ENCODE results near the gene YPEL4. TPM values are rescaled to one million over a fixed set of nuclear protein-coding genes. Genes with fewer than 3 reads are reported as not detected.
"Not testable (repeated sequence)": the region's sequence is repeated elsewhere in the genome, so short reads cannot be mapped to it uniquely, and the experiment has no call there.

The YPEL4 gene
- total RNA-seq, 4 donors from 2014 or later, result 0.63 to 1.8 (median 1.5) TPM

DNA sequence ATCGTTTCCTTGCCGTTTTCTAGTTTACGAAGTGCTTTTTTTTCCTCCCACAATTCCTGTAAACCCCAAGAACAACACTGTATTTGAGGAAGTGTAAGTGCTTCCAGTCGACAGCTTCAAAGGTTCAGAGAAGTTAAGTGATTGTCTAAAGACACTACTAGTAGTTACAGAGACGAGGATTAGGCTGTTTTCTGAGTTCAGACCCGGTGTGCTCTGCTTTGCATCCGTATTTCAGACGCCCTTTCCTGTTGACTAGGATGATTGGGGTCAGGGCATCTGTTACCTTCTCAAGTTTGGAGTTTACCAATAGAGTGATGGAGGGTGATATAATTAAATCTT is 8.3 kb upstream of the YPEL4 start:
- no peak for ATAC-seq (ENCODE audit: low FRiP score)
- TF ChIP-seq, protein P1, sequence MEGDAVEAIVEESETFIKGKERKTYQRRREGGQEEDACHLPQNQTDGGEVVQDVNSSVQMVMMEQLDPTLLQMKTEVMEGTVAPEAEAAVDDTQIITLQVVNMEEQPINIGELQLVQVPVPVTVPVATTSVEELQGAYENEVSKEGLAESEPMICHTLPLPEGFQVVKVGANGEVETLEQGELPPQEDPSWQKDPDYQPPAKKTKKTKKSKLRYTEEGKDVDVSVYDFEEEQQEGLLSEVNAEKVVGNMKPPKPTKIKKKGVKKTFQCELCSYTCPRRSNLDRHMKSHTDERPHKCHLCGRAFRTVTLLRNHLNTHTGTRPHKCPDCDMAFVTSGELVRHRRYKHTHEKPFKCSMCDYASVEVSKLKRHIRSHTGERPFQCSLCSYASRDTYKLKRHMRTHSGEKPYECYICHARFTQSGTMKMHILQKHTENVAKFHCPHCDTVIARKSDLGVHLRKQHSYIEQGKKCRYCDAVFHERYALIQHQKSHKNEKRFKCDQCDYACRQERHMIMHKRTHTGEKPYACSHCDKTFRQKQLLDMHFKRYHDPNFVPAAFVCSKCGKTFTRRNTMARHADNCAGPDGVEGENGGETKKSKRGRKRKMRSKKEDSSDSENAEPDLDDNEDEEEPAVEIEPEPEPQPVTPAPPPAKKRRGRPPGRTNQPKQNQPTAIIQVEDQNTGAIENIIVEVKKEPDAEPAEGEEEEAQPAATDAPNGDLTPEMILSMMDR (IDR thresholded peaks at IDR 0.05), result no peak
- DNase-seq (ENCODE audit: low spot score), result no peak

DNA sequence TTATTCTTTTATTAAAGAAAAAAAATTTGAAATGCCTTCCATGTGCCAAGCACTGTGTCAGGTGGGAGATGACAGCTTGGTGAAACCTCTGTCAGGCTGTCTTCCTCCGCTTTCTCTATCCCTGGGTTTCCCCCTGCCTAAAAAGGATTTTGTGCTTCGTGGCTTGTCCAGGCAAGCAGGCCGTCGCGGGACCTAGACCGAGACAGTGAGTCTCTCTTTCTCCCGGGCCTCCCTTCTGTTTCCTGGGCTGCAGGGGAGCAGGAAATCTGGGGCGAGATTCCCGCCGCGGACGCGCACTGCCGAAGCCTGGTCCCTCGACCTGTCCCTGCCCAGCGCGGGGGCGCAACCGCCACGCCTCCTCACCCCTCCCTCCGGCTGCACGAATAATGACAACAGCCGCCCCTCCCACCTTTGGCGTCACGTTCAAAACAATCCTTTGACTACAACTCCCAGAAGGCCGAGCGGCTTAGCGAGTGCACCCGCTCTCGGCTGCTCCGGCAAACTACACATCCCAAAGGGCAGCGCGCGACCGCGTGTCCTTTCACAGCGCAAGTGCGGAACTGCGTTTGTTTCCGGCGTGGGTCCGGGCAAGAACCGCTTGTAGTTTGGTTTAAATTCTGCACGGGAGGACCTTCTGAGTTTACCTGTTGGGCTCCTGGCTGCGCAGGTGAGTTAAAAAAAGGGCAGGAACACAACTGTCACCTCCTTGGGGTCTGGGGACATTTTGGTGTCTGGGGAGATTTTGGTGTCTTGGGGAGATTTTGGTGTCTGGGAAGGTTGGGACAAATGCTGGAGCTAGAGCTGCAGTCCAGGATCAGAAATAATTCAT is 7.7 kb upstream of the YPEL4 start, which contains the start of gene CLP1:
Gene CLP1 (plus strand): TSS at position 569 of the 829 bp plus-strand sequence. CDS start 1,715 bp downstream, outside the sequence.
- peak; percentile 98 for DNase-seq (ENCODE audit: low spot score)
- TF ChIP-seq, protein P1 (IDR thresholded peaks at IDR 0.05), result no peak
- ATAC-seq (ENCODE audit: low FRiP score), result peak; percentile 100

DNA sequence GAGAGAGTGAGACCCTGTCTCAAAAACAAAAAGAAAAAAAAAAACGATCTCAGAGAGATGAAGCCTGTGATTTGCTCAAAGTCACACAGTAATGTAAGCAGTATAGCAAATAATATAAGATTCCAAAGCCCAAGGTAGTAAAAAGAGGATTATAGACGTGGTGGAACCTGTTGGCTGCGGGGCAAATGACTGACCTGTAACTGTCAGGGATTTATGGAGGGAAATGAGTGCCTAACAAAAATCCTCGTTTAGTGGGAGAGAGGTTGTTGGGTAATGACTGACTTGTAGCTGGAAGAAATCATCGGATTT is 7.1 kb upstream of the YPEL4 start:
- DNase-seq (ENCODE audit: low spot score) (no peak), ATAC-seq (ENCODE audit: low FRiP score) (no peak)
- TF ChIP-seq, protein P1 (IDR thresholded peaks at IDR 0.05), result no peak

DNA sequence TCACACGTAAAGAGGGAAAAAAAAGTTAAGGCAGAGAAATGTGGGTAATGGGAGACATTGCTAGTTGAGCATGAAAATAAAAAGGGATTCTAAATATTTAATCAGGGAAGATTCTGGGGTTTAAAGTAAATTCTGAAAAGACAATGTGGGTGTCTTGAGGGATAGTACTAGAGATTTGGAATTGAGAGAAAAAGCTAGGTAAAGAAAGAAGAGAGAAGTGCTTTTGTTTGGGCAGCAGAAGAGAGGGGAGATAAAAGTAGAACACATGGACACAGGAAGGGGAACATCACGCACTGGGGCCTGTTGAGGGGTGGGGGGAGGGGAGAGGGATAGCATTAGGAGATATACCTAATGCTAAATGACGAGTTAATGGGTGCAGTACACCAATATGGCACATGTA is 3.5 kb upstream of the YPEL4 start:
- TF ChIP-seq, protein P1 (IDR thresholded peaks at IDR 0.05), result no peak
- ATAC-seq (ENCODE audit: low FRiP score) (no peak), DNase-seq (ENCODE audit: low spot score) (no peak)

DNA sequence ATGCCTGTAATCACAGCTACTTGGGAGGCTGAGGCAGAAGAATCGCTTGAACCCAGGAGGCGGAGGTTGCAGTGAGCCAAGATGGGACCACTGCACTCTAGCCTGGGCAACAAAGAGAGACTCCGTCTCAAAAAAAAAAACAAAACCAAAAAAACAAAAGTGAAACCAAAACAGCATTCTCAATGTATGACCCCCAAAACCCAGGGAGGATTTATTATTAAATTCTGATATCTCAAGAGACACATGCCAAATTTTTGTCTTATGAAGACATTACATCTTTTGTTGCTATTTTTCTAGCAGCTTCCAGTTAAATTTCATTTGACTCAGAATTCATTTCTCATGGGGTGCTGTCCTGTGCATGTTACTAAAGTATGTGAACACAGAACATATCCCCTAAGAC is 3.0 kb upstream of the YPEL4 start:
- DNase-seq (ENCODE audit: low spot score) (no peak), ATAC-seq (ENCODE audit: low FRiP score) (no peak)
- TF ChIP-seq, protein P1 (IDR thresholded peaks at IDR 0.05), result no peak

DNA sequence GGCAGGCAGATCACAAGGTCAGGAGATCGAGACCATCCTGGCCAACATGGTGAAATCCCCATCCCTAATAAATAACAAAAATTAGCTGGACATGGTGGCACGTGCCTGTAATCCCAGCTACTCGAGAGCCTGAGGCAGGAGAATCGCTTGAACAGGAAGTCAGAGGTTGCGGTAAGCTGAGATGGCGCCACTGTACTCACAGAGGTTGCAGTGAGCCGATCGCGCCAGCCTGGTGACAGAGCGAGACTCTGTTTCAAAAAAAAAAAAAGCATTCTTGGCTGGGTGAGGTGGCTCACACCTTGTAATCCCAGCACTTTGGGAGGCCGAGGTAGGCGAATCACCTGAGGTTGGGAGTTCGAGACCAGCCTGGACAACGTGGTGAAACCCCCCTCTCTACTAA is 2.5 kb upstream of the YPEL4 start:
- ATAC-seq (ENCODE audit: low FRiP score); DNase-seq (ENCODE audit: low spot score): not testable (repeated sequence)

DNA sequence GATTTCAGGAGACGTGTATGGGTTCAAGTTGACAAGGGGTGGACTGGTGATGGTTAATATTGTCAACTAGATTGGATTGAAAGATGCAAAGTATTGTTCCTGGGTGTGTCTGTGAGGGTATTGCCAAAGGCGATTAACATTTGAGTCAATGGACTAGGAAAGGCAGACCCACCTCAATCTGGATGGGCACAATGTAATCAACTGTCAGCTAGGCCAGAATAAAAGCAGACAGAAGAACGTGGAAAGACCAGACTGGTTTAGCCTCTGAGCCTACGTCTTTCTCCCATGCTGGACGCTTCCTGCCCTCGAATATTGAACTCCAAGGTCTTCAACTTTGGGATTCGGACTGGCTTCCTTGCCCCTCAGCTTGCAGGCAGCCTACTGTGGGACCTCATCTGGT is 1.7 kb upstream of the YPEL4 start:
- DNase-seq (ENCODE audit: low spot score) (no peak), ATAC-seq (ENCODE audit: low FRiP score) (no peak)
- TF ChIP-seq, protein P1 (IDR thresholded peaks at IDR 0.05), result no peak
